Coronary artery (tissue), 2 donors: Measurements from ENCODE around the gene CRHR1.

Experiments
- DNase-seq: peaks from one replicate; pipeline ENCODE4 v3.0.0-alpha.2; 2017; ENCODE audit warnings: low spot score
- H3K27ac ChIP-seq, 2 donors: fragments of 200-600 bp; sonication (generic); one replicate each; pipeline ENCODE4 v1.5.1; 2016 to 2019
- H3K4me3 ChIP-seq: fragments of 200-600 bp; sonication (generic); 2 replicates; pipeline ENCODE4 v1.5.1; 2016; ENCODE audit warnings: mild to moderate bottlenecking, moderate library complexity
- CTCF ChIP-seq: fragments of 200-600 bp; sonication (generic); IDR thresholded peaks from one replicate; pipeline ENCODE4 v1.5.1; 2019; ENCODE audit warnings: antibody characterized with exemption

Gene CRHR1

GRCh38 chr17:45867702-45868101 lies 83.6 kb downstream of the CRHR1 start:
- Histone ChIP-seq H3K27ac (no peak overlapping the region), H3K4me3 (no peak overlapping the region)
- no peak for DNase-seq
- no peak for TF ChIP-seq CTCF

GRCh38 chr17:45868276-45868675 lies 84.2 kb downstream of the CRHR1 start:
- no peak overlapping the region for H3K27ac ChIP-seq
- H3K4me3 ChIP-seq = no peak overlapping the region
- TF ChIP-seq CTCF = no peak
- DNase-seq = no peak

- no peak for DNase-seq
- TF ChIP-seq CTCF = no peak
- Histone ChIP-seq H3K4me3 (no peak overlapping the region), H3K27ac (no peak overlapping the region)
These were observed 85.7 kb downstream of the CRHR1 start for GRCh38 chr17:45869676-45870341.

- H3K27ac ChIP-seq = no peak overlapping the region
- no peak for DNase-seq
- no peak for TF ChIP-seq CTCF
These were observed 86.3 kb downstream of the CRHR1 start for GRCh38 chr17:45870342-45870974.

GRCh38 chr17:45871718-45872117 lies 87.6 kb downstream of the CRHR1 start:
- no peak overlapping the region for H3K27ac ChIP-seq
- H3K4me3 ChIP-seq = no peak overlapping the region
- no peak for DNase-seq
- TF ChIP-seq CTCF = no peak

More at GRCh38 chr17:45870342-45870974, 86.3 kb downstream of the CRHR1 start:
- H3K4me3 ChIP-seq = no peak overlapping the region

- no peak for TF ChIP-seq CTCF
- DNase-seq = no peak
- no peak overlapping the region for H3K27ac ChIP-seq
These were observed 89.6 kb downstream of the CRHR1 start for GRCh38 chr17:45873728-45874127.

GRCh38 chr17:45874151-45874550 lies 90.0 kb downstream of the CRHR1 start:
- TF ChIP-seq CTCF = no peak
- DNase-seq = no peak

More at GRCh38 chr17:45873728-45874127, 89.6 kb downstream of the CRHR1 start:
- H3K4me3 ChIP-seq = no peak overlapping the region

More at GRCh38 chr17:45874151-45874550, 90.0 kb downstream of the CRHR1 start:
- H3K27ac ChIP-seq = no peak overlapping the region
- no peak overlapping the region for H3K4me3 ChIP-seq
